Glomerular visceral epithelial cell (primary cell): ENCODE results near the gene TXNDC15.
"Not testable (repeated sequence)": the region's sequence is repeated elsewhere in the genome, so short reads cannot be mapped to it uniquely, and the experiment has no call there.

ENCODE experiments used
- DNase-seq: peaks from one replicate; pipeline ENCODE4 v3.0.0-alpha.2; 2016; ENCODE audit errors: extremely low spot score

Gene TXNDC15

GRCh38 chr5:134873987-134874830 lies at the start of gene TXNDC15:
TXNDC15 (plus strand) TSS chr5:134874371; CDS start chr5:134874428, 57 bp downstream.
- DNase-seq = peak; percentile 86

DNA sequence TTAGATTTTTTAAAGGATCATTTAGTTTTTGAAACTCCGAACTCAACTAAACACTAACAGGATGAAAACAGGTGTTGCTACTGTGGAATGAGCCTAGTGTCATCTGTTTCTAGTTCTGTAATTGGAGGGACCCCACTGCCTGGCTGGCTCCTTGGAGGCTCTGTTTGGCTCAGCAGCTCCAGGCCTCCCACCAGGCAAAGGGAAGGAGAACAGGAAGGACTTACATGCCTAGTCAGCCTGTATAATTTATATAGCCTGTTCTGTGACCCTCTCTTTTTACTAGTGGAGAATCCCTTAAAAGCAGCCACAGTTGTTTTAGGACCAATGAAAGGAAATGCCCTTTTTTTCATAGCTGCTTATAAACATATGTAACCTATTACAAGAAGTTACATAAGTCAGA lies 49.5 kb upstream of the TXNDC15 start:
- no peak for DNase-seq

- DNase-seq = no peak
Observed at GRCh38 chr5:134825212-134825611, 49.0 kb upstream of the TXNDC15 start.

GRCh38 chr5:134833340-134834032 lies 40.7 kb upstream of the TXNDC15 start:
- DNase-seq = no peak

DNA sequence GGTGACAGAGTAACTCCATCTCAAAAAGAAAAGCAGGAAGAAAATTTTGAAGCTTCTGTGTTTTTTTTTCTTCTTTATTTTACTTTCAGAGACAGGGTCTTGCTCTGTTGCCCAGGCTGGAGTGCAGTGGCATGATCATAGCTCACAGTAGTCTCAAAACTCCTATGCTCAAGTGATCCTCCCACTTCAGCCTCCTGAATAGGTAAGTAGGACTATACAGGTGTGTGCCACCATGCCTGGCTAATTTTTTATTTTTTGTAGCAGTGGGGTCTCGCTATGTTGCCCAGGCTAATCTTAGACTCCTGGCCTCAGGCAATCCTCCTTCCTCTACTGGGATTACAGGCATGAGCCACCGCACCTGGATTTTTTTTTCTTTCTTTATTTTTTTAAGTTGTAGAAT lies 38.5 kb upstream of the TXNDC15 start:
- DNase-seq = no peak

DNA sequence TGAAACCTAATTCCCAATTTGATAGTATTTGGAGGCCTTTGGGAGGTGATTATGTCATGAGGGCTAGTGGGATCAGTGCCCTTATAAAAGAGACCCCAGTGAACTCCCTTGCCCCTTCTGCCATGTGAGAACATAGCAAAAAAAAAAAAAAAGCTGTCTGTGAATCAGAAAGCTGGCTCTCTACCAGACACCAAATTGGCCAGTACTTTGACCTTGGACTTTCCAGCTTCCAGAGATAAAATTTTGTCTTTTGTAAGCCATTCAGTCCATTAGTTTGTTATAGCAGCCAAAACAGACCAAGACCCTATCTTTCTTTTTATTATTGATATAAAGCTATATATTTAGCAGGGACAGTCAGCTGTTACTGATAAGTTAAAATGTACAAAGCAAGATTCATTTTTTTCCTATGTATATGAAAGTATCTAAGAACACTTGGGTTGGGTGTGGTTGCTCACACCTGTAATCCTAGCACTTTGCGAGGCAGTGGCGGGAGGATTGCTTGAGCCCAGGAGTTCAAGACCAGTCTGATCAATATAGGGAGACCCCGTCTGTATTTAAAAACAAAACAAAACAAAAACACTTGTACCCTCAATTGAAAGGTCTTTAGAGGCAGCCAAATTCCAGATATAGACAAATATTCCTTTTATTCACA lies 36.5 kb upstream of the TXNDC15 start:
- no peak for DNase-seq

DNA sequence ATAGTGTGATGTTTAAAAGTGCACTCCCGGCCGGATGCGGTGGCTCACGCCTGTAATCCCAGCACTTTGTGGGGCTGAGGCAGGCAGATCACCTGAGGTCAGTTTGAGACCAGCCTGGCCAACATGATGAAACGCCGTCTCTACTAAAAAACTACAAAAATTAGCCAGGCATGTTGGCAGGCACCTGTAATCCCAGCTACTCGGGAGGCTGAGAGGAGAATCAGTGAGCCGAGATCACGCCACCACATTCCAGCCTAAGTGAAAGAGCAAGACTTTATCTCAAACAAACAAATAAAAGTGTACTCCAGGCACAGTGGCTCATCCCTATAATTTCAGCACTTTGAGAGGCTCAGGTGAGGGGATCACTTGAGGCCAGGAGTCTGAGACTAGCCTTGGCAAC lies 35.8 kb upstream of the TXNDC15 start:
- DNase-seq = not testable (repeated sequence)

- no peak for DNase-seq
Observed at GRCh38 chr5:134840811-134841210, 33.4 kb upstream of the TXNDC15 start.

GRCh38 chr5:134844252-134844651 lies 29.9 kb upstream of the TXNDC15 start:
- DNase-seq = no peak

- DNase-seq = no peak
Observed at GRCh38 chr5:134845335-134845851, 28.8 kb upstream of the TXNDC15 start.

DNA sequence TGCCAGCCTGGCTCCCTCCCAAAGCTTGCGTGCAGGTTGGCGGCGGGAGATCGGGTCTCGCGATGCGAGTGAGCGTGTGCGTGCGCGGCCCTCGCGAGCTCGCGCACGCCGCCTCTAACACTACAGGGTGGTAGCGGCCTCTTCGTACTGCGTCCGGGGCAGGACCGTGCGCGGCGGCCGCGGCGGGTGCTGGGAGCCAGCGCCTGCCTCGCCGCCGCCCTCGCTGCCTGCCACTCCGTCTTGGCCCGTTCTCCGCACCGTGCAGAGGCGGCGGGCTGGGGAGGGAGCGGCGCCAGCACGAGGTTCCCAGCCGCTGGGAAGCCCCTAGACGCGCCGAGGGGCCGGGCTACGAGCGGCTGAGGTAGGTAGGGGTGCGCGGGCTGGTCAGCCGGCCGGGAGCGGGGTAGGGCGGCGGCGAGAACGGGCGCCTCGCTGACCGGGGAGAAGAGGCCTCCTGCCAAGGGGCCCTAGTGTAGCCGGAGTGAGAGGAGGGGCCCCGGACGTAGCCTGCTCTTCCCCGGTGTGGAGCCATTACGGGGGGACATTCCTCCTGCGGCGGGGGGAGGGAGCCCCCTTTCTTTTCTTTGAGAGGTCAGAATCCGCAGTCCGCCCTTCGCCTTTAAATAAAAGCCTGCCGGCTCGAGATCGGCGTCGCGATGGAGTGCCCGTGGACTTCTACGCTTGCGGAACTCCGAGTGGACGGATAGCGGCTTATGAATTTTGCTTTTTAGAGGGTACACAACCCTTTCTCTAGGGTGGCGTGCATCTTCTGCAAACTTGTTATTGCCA lies 28.1 kb upstream of the TXNDC15 start, which contains the start of gene C5orf24:
Gene C5orf24 (plus strand): TSS at position 117 of the 789 bp plus-strand sequence. CDS start 8,933 bp downstream, outside the sequence.
- DNase-seq = peak; percentile 97

GRCh38 chr5:134846641-134846960 lies 27.6 kb upstream of the TXNDC15 start:
- no peak for DNase-seq

- DNase-seq = not testable (repeated sequence)
Observed at GRCh38 chr5:134849434-134849933, 24.7 kb upstream of the TXNDC15 start.

GRCh38 chr5:134851307-134851923 lies 22.8 kb upstream of the TXNDC15 start:
- DNase-seq = peak; percentile 39

DNA sequence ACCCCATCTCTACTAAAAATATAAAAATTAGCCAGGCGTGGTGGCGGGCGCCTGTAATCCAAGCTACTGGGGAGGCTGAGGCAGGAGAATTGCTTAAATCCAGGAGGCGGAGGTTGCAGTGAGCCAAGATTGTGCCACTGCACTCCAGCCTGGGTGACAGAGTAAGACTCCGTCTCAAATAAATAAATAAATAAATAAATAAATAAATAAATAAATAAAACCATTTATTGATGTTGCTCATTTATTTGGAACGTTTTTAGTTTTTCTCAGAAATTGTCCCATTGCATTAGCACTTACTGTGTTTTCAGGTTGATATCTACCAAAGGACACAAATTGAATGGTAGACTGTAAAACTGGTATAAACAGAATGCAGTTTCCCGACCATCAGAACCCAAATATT lies 17.7 kb upstream of the TXNDC15 start:
- not testable (repeated sequence) for DNase-seq

DNA sequence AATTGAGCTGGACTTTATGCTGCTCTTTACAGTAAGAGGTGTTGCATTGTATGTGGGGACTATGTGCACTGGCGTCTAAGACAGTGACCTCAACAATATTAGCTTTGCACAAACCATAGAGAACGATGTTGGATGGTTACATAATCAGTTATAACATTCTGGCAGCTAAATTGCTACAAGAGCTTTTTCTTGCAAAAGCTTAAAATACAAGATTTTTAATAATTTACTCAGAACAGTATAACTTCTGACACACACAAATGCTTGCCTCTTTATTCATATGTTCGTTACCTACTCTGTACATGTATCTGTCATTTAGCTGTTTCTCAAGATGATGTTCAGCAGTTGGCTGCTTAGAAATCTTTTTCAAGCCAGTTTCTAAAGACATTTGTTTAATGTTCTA lies 16.8 kb upstream of the TXNDC15 start:
- no peak for DNase-seq

DNA sequence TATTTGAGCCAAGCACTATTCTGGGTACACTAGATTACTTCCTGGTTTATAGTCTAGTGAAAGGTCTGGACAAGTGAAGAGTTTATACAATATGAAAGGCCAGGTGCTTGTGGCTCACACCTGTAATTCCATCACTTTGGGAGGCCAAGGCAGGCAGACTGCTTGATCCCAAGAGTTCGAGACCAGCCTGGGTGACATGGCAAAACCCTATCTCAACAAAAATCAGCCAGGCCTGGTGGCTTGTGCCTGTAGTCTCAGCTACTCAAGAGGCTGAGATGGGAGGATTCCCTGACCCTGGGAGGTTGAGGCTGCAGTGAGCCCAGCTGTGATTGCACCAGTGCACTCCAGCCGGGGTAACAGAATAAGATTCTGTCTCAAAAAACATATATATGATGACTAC lies 9.5 kb upstream of the TXNDC15 start:
- DNase-seq = no peak

- no peak for DNase-seq
Observed at GRCh38 chr5:134873494-134873893, 677 bp upstream of the TXNDC15 start.

GRCh38 chr5:134874831-134875655 lies 872 bp downstream of the TXNDC15 start:
- peak; percentile 70 for DNase-seq

DNA sequence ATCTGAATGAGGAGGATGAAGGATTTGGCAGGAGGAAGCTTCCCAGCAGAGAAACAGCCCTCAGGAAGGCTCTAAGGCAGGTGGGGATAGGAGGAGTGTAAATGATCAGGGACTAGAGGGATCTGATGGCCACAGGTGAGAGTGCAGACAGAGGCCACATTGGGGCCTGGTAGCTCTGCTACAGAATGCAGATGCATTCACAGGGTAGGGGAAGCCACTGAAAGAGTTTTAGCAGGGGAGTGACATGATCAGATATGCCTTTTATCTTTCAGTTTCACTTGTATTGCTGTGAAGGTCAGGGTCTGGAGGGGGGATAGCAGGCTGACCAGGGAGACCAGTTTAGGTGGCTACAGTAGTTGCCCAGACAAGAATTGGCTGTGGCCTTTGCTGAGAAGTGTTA lies 3.0 kb downstream of the TXNDC15 start:
- no peak for DNase-seq
